Measurements from ENCODE around the gene FTCDNL1. TPM values are rescaled to one million over a fixed set of nuclear protein-coding genes. Genes with fewer than 3 reads are reported as not detected.

Gene FTCDNL1
- total RNA-seq (2.0 and 3.2 TPM in 2 replicates), polyA plus RNA-seq (1.9 and 2.0 TPM in 2 replicates)

DNA sequence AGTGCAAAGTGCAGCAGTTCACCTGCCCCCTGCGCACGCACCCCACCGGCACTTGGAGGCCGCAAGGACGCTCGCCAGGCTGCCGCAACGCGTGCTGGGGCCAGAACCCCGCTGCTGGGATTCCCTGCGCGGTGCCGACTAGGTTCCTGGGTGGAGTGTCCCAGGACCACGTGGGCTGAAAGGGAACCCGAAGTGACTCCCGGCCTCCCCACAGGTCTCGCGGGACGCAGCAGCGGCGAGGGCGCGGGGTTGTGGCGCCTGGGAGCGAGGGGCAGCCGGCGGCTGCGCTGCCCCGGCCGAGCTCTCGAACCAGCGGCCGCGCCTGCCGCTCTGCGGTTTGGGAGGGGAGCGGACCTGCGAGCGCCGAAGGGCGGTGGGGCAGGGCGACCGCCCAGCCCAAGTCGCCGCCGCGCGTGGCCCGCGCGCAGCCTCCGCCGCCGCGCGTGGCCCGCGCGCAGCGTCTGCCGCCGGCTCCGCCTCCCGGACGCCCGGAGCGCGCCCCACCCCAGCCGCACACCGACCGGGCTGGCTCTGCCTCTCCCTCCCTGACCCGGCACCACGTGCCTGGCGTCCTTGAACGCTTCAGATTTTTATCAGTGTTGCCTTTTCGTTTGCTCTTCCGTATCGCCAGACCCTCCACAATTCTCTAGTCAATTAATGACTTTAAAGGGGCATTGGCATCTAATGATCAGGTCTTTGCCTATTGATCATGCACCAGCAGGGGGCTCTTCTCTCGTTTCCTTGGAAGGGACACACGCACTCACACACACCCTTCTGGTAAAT is at the start of gene FTCDNL1:
TSS of gene FTCDNL1 (minus strand) at position 475 of the 783 bp plus-strand sequence. CDS start 2,230 bp downstream, outside the sequence.
- Histone ChIP-seq H3K9me3 (ENCODE audit: low read depth) (no peaks in the 10 kb centered on the region), H3K36me3 (no peaks in the 10 kb centered on the region), H3K4me1 (ENCODE audit: low read depth) (no peaks in the 10 kb centered on the region), H3K27me3 (peaks cover 21% of the 10 kb centered on the region), H3K4me3 (peak within 1 kb of the TSS; percentile 73), H3K27ac (no peak within 1 kb of the TSS)
- peak; percentile 36 to 69 for DNase-seq (ENCODE audit: low read depth in 1 of 2, low spot score in 1 of 2)
- TF ChIP-seq CTCF (IDR thresholded peaks at IDR 0.05; ENCODE audit: low read depth, low read length) = peak; percentile 64

- no peak for DNase-seq (ENCODE audit: low read depth in 1 of 2, low spot score in 1 of 2)
- Histone ChIP-seq H3K27me3 (no peaks in the 10 kb centered on the region), H3K9me3 (ENCODE audit: low read depth) (no peaks in the 10 kb centered on the region), H3K36me3 (no peaks in the 10 kb centered on the region), H3K27ac (no peak overlapping the region), H3K4me1 (ENCODE audit: low read depth) (no peaks in the 10 kb centered on the region), H3K4me3 (no peak overlapping the region)
- TF ChIP-seq CTCF (IDR thresholded peaks at IDR 0.05; ENCODE audit: low read depth, low read length) = no peak
Measured at GRCh38 chr2:199896617-199897016, 45.6 kb upstream of the FTCDNL1 start.

GRCh38 chr2:199895406-199895805 is 44.4 kb upstream of the FTCDNL1 start:
- no peak for DNase-seq (ENCODE audit: low read depth in 1 of 2, low spot score in 1 of 2)
- H3K27ac ChIP-seq = no peak overlapping the region
- no peak overlapping the region for H3K4me3 ChIP-seq
- H3K4me1 ChIP-seq (ENCODE audit: low read depth) = no peaks in the 10 kb centered on the region
- no peaks in the 10 kb centered on the region for H3K9me3 ChIP-seq (ENCODE audit: low read depth)
- no peak for TF ChIP-seq CTCF (IDR thresholded peaks at IDR 0.05; ENCODE audit: low read depth, low read length)
- H3K36me3 ChIP-seq = no peaks in the 10 kb centered on the region
- no peaks in the 10 kb centered on the region for H3K27me3 ChIP-seq

DNA sequence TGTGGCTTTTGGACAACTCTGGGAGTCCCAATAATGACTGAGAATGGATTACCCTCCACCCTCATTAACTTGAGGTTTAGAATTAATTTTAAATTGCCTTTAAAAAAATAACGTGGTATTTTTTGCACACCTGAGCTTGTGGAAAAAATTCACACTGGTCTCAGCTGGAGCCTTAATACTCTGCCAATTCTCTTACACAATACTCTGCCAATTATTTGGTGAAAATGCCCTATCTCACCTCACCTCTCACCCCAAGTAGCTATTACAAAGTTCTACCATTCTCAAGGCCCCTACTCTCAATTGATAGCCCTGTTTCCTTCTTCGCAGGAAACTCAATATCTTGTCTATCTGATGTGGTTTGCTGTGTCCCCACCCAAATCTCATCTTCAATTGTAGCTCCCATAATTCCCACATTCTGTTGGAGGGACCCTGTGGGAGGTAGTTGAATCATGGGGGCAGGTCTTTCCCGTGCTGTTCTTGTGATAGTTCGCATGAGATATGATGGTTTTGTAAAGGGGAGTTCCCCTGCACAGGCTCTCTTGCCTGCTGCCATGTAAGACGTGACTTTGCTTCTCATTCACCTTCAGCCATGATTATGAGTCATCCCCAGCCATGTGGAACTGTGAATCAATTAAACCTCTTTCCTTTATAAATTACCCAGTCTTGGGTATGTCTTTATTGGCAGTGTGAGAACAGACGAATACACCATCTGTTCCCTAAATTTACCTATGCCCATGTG is 32.7 kb upstream of the FTCDNL1 start:
- Histone ChIP-seq H3K36me3 (no peaks in the 10 kb centered on the region), H3K4me3 (no peak overlapping the region), H3K27me3 (no peaks in the 10 kb centered on the region), H3K4me1 (ENCODE audit: low read depth) (no peaks in the 10 kb centered on the region), H3K27ac (no peak overlapping the region), H3K9me3 (ENCODE audit: low read depth) (no peaks in the 10 kb centered on the region)
- TF ChIP-seq CTCF (IDR thresholded peaks at IDR 0.05; ENCODE audit: low read depth, low read length) = no peak
- no peak for DNase-seq (ENCODE audit: low read depth in 1 of 2, low spot score in 1 of 2)

- Histone ChIP-seq H3K9me3 (ENCODE audit: low read depth) (no peaks in the 10 kb centered on the region), H3K36me3 (no peaks in the 10 kb centered on the region), H3K27ac (no peak overlapping the region), H3K27me3 (no peaks in the 10 kb centered on the region), H3K4me1 (ENCODE audit: low read depth) (no peaks in the 10 kb centered on the region), H3K4me3 (no peak overlapping the region)
- no peak for DNase-seq (ENCODE audit: low read depth in 1 of 2, low spot score in 1 of 2)
- TF ChIP-seq CTCF (IDR thresholded peaks at IDR 0.05; ENCODE audit: low read depth, low read length) = no peak
Measured at GRCh38 chr2:199882667-199883066, 31.7 kb upstream of the FTCDNL1 start.

Data from cardiac muscle cell (in vitro differentiated cells and primary cell).